H1 (cell line): ENCODE results near the gene STK11. TPM values are rescaled to one million over a fixed set of nuclear protein-coding genes. Genes with fewer than 3 reads are reported as not detected.

Source experiments
- CTCF ChIA-PET: fragments of 300-600 bp; sonication (Branson Sonifier 250); formaldehyde crosslinking; loops from one replicate; lab custom pipeline; 2021; ENCODE audit not compliant: partially characterized antibody; lab: Charles Lee
- POLR2A ChIA-PET: fragments of 300-600 bp; sonication (Branson Sonifier 250); formaldehyde crosslinking; loops from one replicate; lab custom pipeline; 2021; ENCODE audit warnings: inconsistent platforms; ENCODE audit not compliant: partially characterized antibody; lab: Charles Lee
- DNase-seq, 2 experiments: peaks; one replicate each; pipeline versions ENCODE4 v3.0.0 to v3.0.0-alpha.2; 2010 to 2022; ENCODE audit warnings: low spot score in 2 of 2, low read depth in 1 of 2, mixed read lengths in 1 of 2
- FAIRE-seq: peaks from 2 replicates; lab custom pipeline; 2011; peaks lifted over from hg19 to GRCh38; lab: Jason Lieb, UNC
- H2AFZ ChIP-seq: 2 replicates; pipeline ENCODE4 v1.8.1; 2012; ENCODE audit warnings: low read length, inconsistent platforms
- H2AK5ac ChIP-seq: 2 replicates; pipeline ENCODE4 v1.6.1; 2013; ENCODE audit warnings: low read depth, low read length
- H2BK120ac ChIP-seq: replicated peaks from 2 replicates; pipeline ENCODE3; 2013; ENCODE audit warnings: low read depth, low read length, inconsistent platforms
- H2BK12ac ChIP-seq: 2 replicates; pipeline ENCODE4 v1.6.1; 2013; ENCODE audit warnings: low read depth, low read length
- H2BK15ac ChIP-seq: 2 replicates; pipeline ENCODE4 v1.6.1; 2013; ENCODE audit warnings: low read length
- H2BK20ac ChIP-seq: 2 replicates; pipeline ENCODE4 v1.6.1; 2013; ENCODE audit warnings: low read length
- H2BK5ac ChIP-seq: 2 replicates; pipeline ENCODE4 v1.6.1; 2013; ENCODE audit warnings: low read depth, low read length
- H3K14ac ChIP-seq: 2 replicates; pipeline ENCODE4 v1.6.1; 2013; ENCODE audit warnings: inconsistent platforms; ENCODE audit not compliant: insufficient read length
- H3K18ac ChIP-seq: 2 replicates; pipeline ENCODE4 v1.6.1; 2013; ENCODE audit warnings: low read length; ENCODE audit errors: extremely low read depth
- H3K23ac ChIP-seq: 2 replicates; pipeline ENCODE4 v1.6.1; 2013; ENCODE audit warnings: inconsistent platforms; ENCODE audit not compliant: insufficient read length
- H3K23me2 ChIP-seq: 2 replicates; pipeline ENCODE4 v1.6.1; 2013; ENCODE audit warnings: low read depth, low read length
- H3K27ac ChIP-seq: 2 replicates; pipeline ENCODE4 v1.6.1; 2011; ENCODE audit warnings: low read depth, low read length, inconsistent platforms
- H3K27me3 ChIP-seq, 4 experiments: replicated peaks in 1 of 4; 1 replicate in 1 of 4; 2 replicates in 3 of 4; pipeline versions ENCODE4 v1.6.1 to v1.8.1; 2011 to 2013; ENCODE audit warnings: low read length in 3 of 4, mild to moderate bottlenecking in 3 of 4, inconsistent platforms in 2 of 4, mixed read lengths in 2 of 4, moderate library complexity in 1 of 4; ENCODE audit not compliant: control insufficient read depth in 3 of 4, insufficient read depth in 3 of 4; ENCODE audit errors: extremely low read depth in 1 of 4
- H3K36me3 ChIP-seq, 4 experiments: 2 replicates each; pipeline versions ENCODE4 v1.6.1 to v1.8.1; 2011 to 2013; ENCODE audit warnings: mild to moderate bottlenecking in 4 of 4, low read length in 3 of 4, moderate library complexity in 2 of 4, control low read depth in 1 of 4, inconsistent platforms in 1 of 4; ENCODE audit not compliant: insufficient read depth in 4 of 4, control insufficient read depth in 2 of 4
- H3K4ac ChIP-seq: replicated peaks from 2 replicates; pipeline ENCODE3; 2013; ENCODE audit warnings: low read length, low read depth, mixed read lengths, inconsistent platforms; ENCODE audit not compliant: insufficient read length
- H3K4me1 ChIP-seq, 4 experiments: replicated peaks in 1 of 4; 1 replicate in 1 of 4; 2 replicates in 3 of 4; pipeline versions ENCODE4 v1.6.1 to v1.8.1; 2011 to 2013; ENCODE audit warnings: low read length in 3 of 4, inconsistent platforms in 2 of 4, mixed read lengths in 1 of 4; ENCODE audit not compliant: insufficient read depth in 4 of 4, control insufficient read depth in 3 of 4
- H3K4me2 ChIP-seq, 2 experiments: 2 replicates each; pipeline versions ENCODE4 v1.6.1 to v1.8.1; 2011 to 2013; ENCODE audit warnings: low read depth in 2 of 2, low read length in 2 of 2, control low read depth in 1 of 2, inconsistent platforms in 1 of 2, mild to moderate bottlenecking in 1 of 2; ENCODE audit not compliant: insufficient read depth in 1 of 2
- H3K4me3 ChIP-seq, 4 experiments: fragments of 200-600, 300-600 bp in 1 of 4; sonication (generic), shearing (Covaris generic), sonication (Bioruptor Twin) in 1 of 4; 2 replicates each; pipeline versions ENCODE4 v1.5.1 to v1.8.1; 2011 to 2016; ENCODE audit warnings: low read length in 4 of 4, low read depth in 3 of 4, control low read depth in 2 of 4, inconsistent platforms in 2 of 4, mild to moderate bottlenecking in 2 of 4, mixed read lengths in 1 of 4, moderate library complexity in 1 of 4; ENCODE audit not compliant: insufficient read depth in 2 of 4; ENCODE audit errors: extremely low read depth in 1 of 4
- H3K56ac ChIP-seq: replicated peaks from 2 replicates; pipeline ENCODE3; 2013; ENCODE audit warnings: low read depth, mild to moderate bottlenecking, mixed read lengths, low read length, inconsistent platforms; ENCODE audit not compliant: insufficient read length
- H3K79me1 ChIP-seq: 2 replicates; pipeline ENCODE4 v1.6.1; 2013; ENCODE audit warnings: low read depth, low read length, control low read depth
- H3K79me2 ChIP-seq, 2 experiments: 2 replicates each; pipeline versions ENCODE4 v1.6.1 to v1.8.1; 2012 to 2013; ENCODE audit warnings: low read length in 2 of 2, mild to moderate bottlenecking in 2 of 2, inconsistent platforms in 1 of 2; ENCODE audit not compliant: insufficient read depth in 2 of 2, control insufficient read depth in 1 of 2
- H3K9ac ChIP-seq, 4 experiments: replicated peaks in 1 of 4; 1 replicate in 1 of 4; 2 replicates in 3 of 4; pipeline versions ENCODE4 v1.6.1 to v1.8.1; 2011 to 2013; ENCODE audit warnings: low read depth in 3 of 4, low read length in 3 of 4, control low read depth in 2 of 4, mild to moderate bottlenecking in 2 of 4, moderate library complexity in 2 of 4, inconsistent platforms in 1 of 4; ENCODE audit errors: extremely low read depth in 1 of 4
- H3K9me3 ChIP-seq, 2 experiments: 2 replicates each; pipeline versions ENCODE4 v1.6.1 to v1.8.1; 2012 to 2013; ENCODE audit warnings: mild to moderate bottlenecking in 2 of 2, moderate library complexity in 2 of 2, control low read depth in 1 of 2, inconsistent platforms in 1 of 2, low read depth in 1 of 2, low read length in 1 of 2, mixed read lengths in 1 of 2; ENCODE audit not compliant: insufficient read depth in 2 of 2
- H4K20me1 ChIP-seq, 2 experiments: replicated peaks in 1 of 2; 2 replicates each; pipeline versions ENCODE3 to v1.8.1; 2011 to 2013; ENCODE audit warnings: inconsistent platforms in 2 of 2, low read length in 2 of 2, mild to moderate bottlenecking in 1 of 2; ENCODE audit not compliant: insufficient read depth in 2 of 2, control insufficient read depth in 1 of 2
- H4K5ac ChIP-seq: 2 replicates; pipeline ENCODE4 v1.6.1; 2013; ENCODE audit warnings: low read length, low read depth, mixed read lengths, inconsistent platforms; ENCODE audit not compliant: insufficient read length
- H4K8ac ChIP-seq: 2 replicates; pipeline ENCODE4 v1.8.0; 2013; ENCODE audit warnings: mild to moderate bottlenecking, moderate library complexity, low read length, inconsistent platforms; ENCODE audit not compliant: insufficient read depth; ENCODE audit errors: extremely low read depth
- H4K91ac ChIP-seq: replicated peaks from 2 replicates; pipeline ENCODE3; 2013; ENCODE audit warnings: low read length, mixed read lengths, inconsistent platforms; ENCODE audit not compliant: insufficient read length
- ASH2L ChIP-seq: fragments of 200-600, 300-600 bp; sonication (generic); IDR thresholded peaks from one replicate; pipeline ENCODE4 v1.7.1; 2017; ENCODE audit warnings: low read length
- EGR1 ChIP-seq: IDR thresholded peaks from 2 replicates; pipeline ENCODE4 v1.6.1; 2011; ENCODE audit warnings: low read depth, low read length, borderline replicate concordance
- GABPA ChIP-seq: IDR thresholded peaks from 2 replicates; pipeline ENCODE4 v1.6.1; 2011; ENCODE audit warnings: mild to moderate bottlenecking, low read length, moderate library complexity, borderline replicate concordance; ENCODE audit not compliant: insufficient read depth
- HDAC2 ChIP-seq, 2 experiments: fragments of 300-600 bp in 1 of 2; sonication (generic) in 1 of 2; IDR thresholded peaks; 2 replicates each; pipeline ENCODE4 v1.6.1; 2011 to 2012; ENCODE audit warnings: low read depth in 2 of 2, low read length in 2 of 2, mild to moderate bottlenecking in 2 of 2, moderate library complexity in 2 of 2, borderline replicate concordance in 1 of 2, inconsistent platforms in 1 of 2
- KDM1A ChIP-seq: fragments of 200-600, 300-600 bp; sonication (generic); IDR thresholded peaks from 2 replicates; pipeline ENCODE4 v1.7.1; 2016; ENCODE audit warnings: mild to moderate bottlenecking, low read length, borderline replicate concordance
- MAFK ChIP-seq: IDR thresholded peaks from 2 replicates; pipeline ENCODE4 v1.6.1; 2012; ENCODE audit warnings: low read depth, mild to moderate bottlenecking, improper control_type of control experiment, low read length
- POLR2A ChIP-seq, 2 experiments: IDR thresholded peaks; 1 replicate in 1 of 2; 2 replicates in 1 of 2; pipeline ENCODE4 v1.6.1; 2011; ENCODE audit warnings: low read depth in 2 of 2, low read length in 2 of 2, mild to moderate bottlenecking in 2 of 2; ENCODE audit errors: control extremely low read depth in 1 of 2
- TAF1 ChIP-seq: IDR thresholded peaks from 2 replicates; pipeline ENCODE4 v1.6.1; 2011; ENCODE audit warnings: mild to moderate bottlenecking, low read depth, low read length
- TCF12 ChIP-seq: IDR thresholded peaks from 2 replicates; pipeline ENCODE4 v1.6.1; 2011; ENCODE audit warnings: low read depth, mild to moderate bottlenecking, low read length
- ZNF274 ChIP-seq: IDR thresholded peaks from 2 replicates; pipeline ENCODE4 v1.7.0; 2012; ENCODE audit warnings: low read length, borderline replicate concordance; ENCODE audit errors: extremely low read depth
- WGBS, 2 experiments: shearing (Covaris generic) in 1 of 2; methylation state at CpG; one replicate each; pipeline versions ENCODE4 v1.1.6 to v1.1.7; 2013 to 2015; ENCODE audit warnings: low lambda C conversion rate in 2 of 2, mixed read lengths in 2 of 2, inconsistent platforms in 1 of 2, low coverage in 1 of 2, missing lambda C conversion rate in 1 of 2; ENCODE audit not compliant: insufficient replicate concordance in 2 of 2, insufficient coverage in 1 of 2, insufficient read length in 1 of 2; ENCODE audit errors: extremely low coverage in 1 of 2, missing lambda C conversion rate in 1 of 2; 5-methylcytosine and 5-hydroxymethylcytosine counted together
- polyA plus RNA-seq, 7 experiments: library from polyadenylated mRNA; depleted of rRNA in 3 of 7; stranded (reverse) in 5 of 7; unstranded in 2 of 7; fragments of >200 nt in 5 of 7; fragments of 200-250 nt in 2 of 7; gene quantifications; 1 replicate in 5 of 7; 2 replicates in 1 of 7; 4 replicates in 1 of 7; pipeline versions ENCODE4 v1.2.1 to v1.2.3, GENCODE V29; 2011 to 2013; ENCODE audit warnings: missing spikeins in 2 of 7, mixed read lengths in 2 of 7
- total RNA-seq: library from RNA; stranded (reverse); fragmentation: NEBNext Ultra II Directional; extraction: Animal tissue kit (Norgen Biotek cat#: 25700); gene quantifications from 2 replicates; pipeline ENCODE4 v1.2.1, GENCODE V29; 2021
- TF ChIP-seq, protein P1 (sequence below): IDR thresholded peaks from 2 replicates; pipeline ENCODE4 v1.6.1; 2012; ENCODE audit warnings: low read length, inconsistent platforms

STK11 gene
- total and polyA plus RNA-seq, 2 of the 8 experiments (the other 6 are each of a cell fraction or from before 2014, with no cell fraction given), result 45.3 to 70.7 TPM

DNA sequence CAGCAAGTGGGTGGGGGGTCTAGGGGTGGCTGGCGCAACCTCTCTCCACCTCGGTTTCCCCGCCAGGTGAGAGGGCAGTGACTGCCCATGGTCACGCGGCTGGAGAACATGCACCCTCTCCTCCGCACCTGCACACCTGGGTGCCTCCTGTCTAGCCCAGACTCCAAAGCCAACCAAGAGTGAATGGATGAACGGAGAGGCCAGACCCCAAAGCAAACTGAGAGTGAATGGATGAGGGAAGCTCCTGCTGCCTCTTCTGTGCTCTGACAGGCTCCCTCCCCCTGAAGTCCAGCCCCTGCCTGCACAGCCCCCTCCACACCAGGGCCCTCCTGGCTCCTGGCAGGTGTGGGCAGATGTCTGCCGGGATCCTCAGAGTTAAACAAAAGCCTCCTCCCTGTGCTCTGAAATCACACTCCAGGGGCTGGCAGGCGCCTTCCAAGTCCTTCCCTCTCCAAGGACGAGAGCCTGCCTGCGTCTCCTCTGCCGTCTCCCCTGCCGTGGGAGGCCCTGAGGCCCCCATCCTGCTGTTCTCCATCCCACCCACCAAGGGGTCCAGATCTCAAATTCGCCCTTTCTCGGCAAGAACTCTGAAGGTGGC lies 33.7 kb upstream of the STK11 start:
- H3K79me1 ChIP-seq, result peaks cover 38% of the 10 kb centered on the region
- POLR2A ChIA-PET, result interaction anchor here (0.6 to 1.6 kb wide), 6 partner anchors 8 to 42 kb away, joined by 3 to 6 read pairs (median 3); no protein-coding TSS in a partner anchor
- no peak for DNase-seq
- no peak for TF ChIP-seq TCF12
- TF ChIP-seq ASH2L, result no peak
- TF ChIP-seq KDM1A, result no peak
- TF ChIP-seq, protein P1, sequence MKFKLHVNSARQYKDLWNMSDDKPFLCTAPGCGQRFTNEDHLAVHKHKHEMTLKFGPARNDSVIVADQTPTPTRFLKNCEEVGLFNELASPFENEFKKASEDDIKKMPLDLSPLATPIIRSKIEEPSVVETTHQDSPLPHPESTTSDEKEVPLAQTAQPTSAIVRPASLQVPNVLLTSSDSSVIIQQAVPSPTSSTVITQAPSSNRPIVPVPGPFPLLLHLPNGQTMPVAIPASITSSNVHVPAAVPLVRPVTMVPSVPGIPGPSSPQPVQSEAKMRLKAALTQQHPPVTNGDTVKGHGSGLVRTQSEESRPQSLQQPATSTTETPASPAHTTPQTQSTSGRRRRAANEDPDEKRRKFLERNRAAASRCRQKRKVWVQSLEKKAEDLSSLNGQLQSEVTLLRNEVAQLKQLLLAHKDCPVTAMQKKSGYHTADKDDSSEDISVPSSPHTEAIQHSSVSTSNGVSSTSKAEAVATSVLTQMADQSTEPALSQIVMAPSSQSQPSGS, result no peak
- no peak for TF ChIP-seq EGR1
- TF ChIP-seq HDAC2 (IDR thresholded peaks at IDR 0.05; ENCODE audit: borderline replicate concordance in 1 of 2, low read depth in 2 of 2, low read length in 2 of 2), result no peak
- no peak for TF ChIP-seq MAFK
- no peak for TF ChIP-seq TAF1
- TF ChIP-seq GABPA, result no peak
- no peak for TF ChIP-seq POLR2A (IDR thresholded peaks at IDR 0.05; ENCODE audit: control extremely low read depth in 1 of 2, low read depth in 2 of 2, low read length in 2 of 2)
- TF ChIP-seq ZNF274, result no peak

More for the DNA sequence above, 33.7 kb upstream of the STK11 start:
- H4K20me1 ChIP-seq, result peaks cover 0 to 25% of the 10 kb centered on the region in 2 experiments
- peak overlapping the region; percentile 75 for H2BK5ac ChIP-seq
- H4K8ac ChIP-seq, result no peak overlapping the region
- no peak overlapping the region for H4K91ac ChIP-seq
- H2BK120ac ChIP-seq, result no peak overlapping the region
- no peaks in the 10 kb centered on the region for H3K9me3 ChIP-seq
- H3K18ac ChIP-seq, result no peak overlapping the region
- H2BK20ac ChIP-seq, result no peak overlapping the region
- no peaks in the 10 kb centered on the region; a peak in 1 of 7 replicates for H3K27me3 ChIP-seq
- H2BK15ac ChIP-seq, result no peak overlapping the region
- peaks cover 10 to 66% of the 10 kb centered on the region in 2 experiments for H3K79me2 ChIP-seq
- CTCF ChIA-PET, result interaction anchor here (0.5 to 1.2 kb wide), 3 partner anchors 38 to 41 kb away, joined by 3 read pairs; no protein-coding TSS in a partner anchor
- no peak overlapping the region for H2BK12ac ChIP-seq
- peak overlapping the region; percentile 86; the same call in 1 of the 2 replicates for H2AK5ac ChIP-seq
- H3K4ac ChIP-seq, result no peak overlapping the region
- H3K23me2 ChIP-seq, result peaks cover 14% of the 10 kb centered on the region
- 83% methylated on average over 15 of the region's 15 CpGs; no CpG with 5 or more reads in 1 of the 2 experiments for WGBS, 2 experiments
- H3K27ac ChIP-seq, result no peak overlapping the region
- peak overlapping the region in 1 of 4 experiments; percentile 100; a peak in 2 of 8 replicates for H3K4me3 ChIP-seq
- no peak for FAIRE-seq
- H2AFZ ChIP-seq, result no peak overlapping the region
- peaks cover 0 to 2% (median 0%) of the 10 kb centered on the region in 4 experiments; a peak in 1 of 8 replicates for H3K36me3 ChIP-seq
- H3K9ac ChIP-seq, result no peak overlapping the region
- H3K23ac ChIP-seq, result no peak overlapping the region
- H3K56ac ChIP-seq, result no peak overlapping the region
- peak overlapping the region; percentile 72 to 86; a peak in 2 of 4 replicates for H3K4me2 ChIP-seq
- H3K14ac ChIP-seq, result no peak overlapping the region
- H3K4me1 ChIP-seq, result peaks cover 0 to 29% (median 16%) of the 10 kb centered on the region in 4 experiments; a peak in 5 of 7 replicates
- H4K5ac ChIP-seq, result no peak overlapping the region
